Skeletal muscle cell (primary cell): ENCODE results near the gene TBC1D25.

Experiments used
- DNase-seq: peaks from one replicate; pipeline ENCODE4 v3.0.0-alpha.2; 2010; ENCODE audit warnings: low read depth
- H3K4me3 ChIP-seq: 2 replicates; pipeline ENCODE4 v1.5.1; 2011; ENCODE audit warnings: low read depth, mild to moderate bottlenecking, control low read depth, low read length, moderate library complexity

TBC1D25 gene

GRCh38 chrX:48591255-48591791, 51.8 kb downstream of the TBC1D25 start:
- H3K4me3 ChIP-seq = no peak overlapping the region
- DNase-seq = peak; percentile 72

GRCh38 chrX:48592971-48593370, 53.5 kb downstream of the TBC1D25 start:
- no peak for DNase-seq
- H3K4me3 ChIP-seq = no peak overlapping the region

- no peak overlapping the region for H3K4me3 ChIP-seq
- no peak for DNase-seq
These were observed 56.4 kb downstream of the TBC1D25 start for GRCh38 chrX:48595929-48596328.

GRCh38 chrX:48597353-48598264, 58.1 kb downstream of the TBC1D25 start, which contains the start of gene WDR13:
Gene WDR13, plus strand, starts transcription at chrX:48597492. Its CDS starts 505 bp downstream, at chrX:48597997.
- DNase-seq = peak; percentile 88
- peak within 1 kb of the TSS; percentile 58 for H3K4me3 ChIP-seq

- peak overlapping the region; percentile 58 for H3K4me3 ChIP-seq
- DNase-seq = no peak
These were observed 59.1 kb downstream of the TBC1D25 start for GRCh38 chrX:48598614-48599013.

- no peak overlapping the region for H3K4me3 ChIP-seq
- no peak for DNase-seq
These were observed 59.8 kb downstream of the TBC1D25 start for GRCh38 chrX:48599341-48599740.

GRCh38 chrX:48600226-48600625, 60.7 kb downstream of the TBC1D25 start:
- H3K4me3 ChIP-seq = no peak overlapping the region
- DNase-seq = no peak

- no peak for DNase-seq
These were observed 62.4 kb downstream of the TBC1D25 start for GRCh38 chrX:48601741-48602394.

GRCh38 chrX:48604701-48605100, 65.2 kb downstream of the TBC1D25 start:
- no peak overlapping the region for H3K4me3 ChIP-seq
- no peak for DNase-seq

More at GRCh38 chrX:48601741-48602394, 62.4 kb downstream of the TBC1D25 start:
- H3K4me3 ChIP-seq = no peak overlapping the region

GRCh38 chrX:48606091-48606490, 66.6 kb downstream of the TBC1D25 start:
- H3K4me3 ChIP-seq = no peak overlapping the region
- DNase-seq = no peak

- no peak overlapping the region for H3K4me3 ChIP-seq
- no peak for DNase-seq
These were observed 72.2 kb downstream of the TBC1D25 start for GRCh38 chrX:48611703-48612102.
